HepG2 (cell line): ENCODE data around the gene AADACL4. TPM values are rescaled to one million over a fixed set of nuclear protein-coding genes. Genes with fewer than 3 reads are reported as not detected.

Source experiments
- AGO1 ChIP-seq: fragments of 200-400 bp; formaldehyde crosslinking; IDR thresholded peaks from 2 replicates; pipeline ENCODE4 v1.6.1; 2017; ENCODE audit warnings: mild to moderate bottlenecking, low read depth, low read length, moderate library complexity; ENCODE audit not compliant: poor library complexity, severe bottlenecking
- BRCA1 ChIP-seq: sonication (generic); formaldehyde crosslinking; IDR thresholded peaks from 2 replicates; pipeline ENCODE4 v1.4.0; 2020; ENCODE audit warnings: missing genetic modification reagents
- CENPX ChIP-seq: sonication (generic); formaldehyde crosslinking; IDR thresholded peaks from 2 replicates; pipeline ENCODE4 v1.9.0; 2021; ENCODE audit warnings: mild to moderate bottlenecking, missing genetic modification reagents, moderate library complexity
- ELF1 ChIP-seq: sonication (generic); formaldehyde crosslinking; IDR thresholded peaks from 2 replicates; pipeline ENCODE4 v1.4.0; 2020; ENCODE audit warnings: missing genetic modification reagents
- FOSL1 ChIP-seq: sonication (generic); formaldehyde crosslinking; IDR thresholded peaks from 2 replicates; pipeline ENCODE4 v1.9.0; 2021; ENCODE audit warnings: missing genetic modification reagents, borderline replicate concordance
- GPN1 ChIP-seq: sonication (generic); formaldehyde crosslinking; IDR thresholded peaks from 2 replicates; pipeline ENCODE4 v1.5.1; 2020; ENCODE audit warnings: missing genetic modification reagents, borderline replicate concordance
- NFAT5 ChIP-seq: sonication (generic); formaldehyde crosslinking; IDR thresholded peaks from 2 replicates; pipeline ENCODE4 v1.4.0; 2020; ENCODE audit warnings: missing genetic modification reagents
- NR3C1 ChIP-seq: sonication (generic); formaldehyde crosslinking; IDR thresholded peaks from 2 replicates; pipeline ENCODE4 v1.4.0; 2020; ENCODE audit warnings: missing genetic modification reagents
- POLR2AphosphoS5 ChIP-seq: IDR thresholded peaks from 2 replicates; pipeline ENCODE4 v1.6.1; 2012; ENCODE audit warnings: low read depth, low read length
- RFX3 ChIP-seq: IDR thresholded peaks from 2 replicates; pipeline ENCODE4 v1.6.1; 2016; ENCODE audit warnings: missing biosample characterization, missing genetic modification reagents
- RXRA ChIP-seq: sonication (generic); formaldehyde crosslinking; IDR thresholded peaks from 2 replicates; pipeline ENCODE4 v1.5.1; 2020; ENCODE audit warnings: missing genetic modification reagents
- SNAI1 ChIP-seq: sonication (generic); formaldehyde crosslinking; IDR thresholded peaks from 2 replicates; pipeline ENCODE4 v1.5.0; 2020; ENCODE audit warnings: mild to moderate bottlenecking, missing genetic modification reagents, borderline replicate concordance
- SOX5 ChIP-seq: IDR thresholded peaks from 2 replicates; pipeline ENCODE4 v1.6.1; 2016; ENCODE audit warnings: borderline replicate concordance
- U2AF1 ChIP-seq: fragments of 200-400 bp; formaldehyde crosslinking; optimal IDR thresholded peaks from 2 replicates; pipeline ENCODE3; 2017; ENCODE audit warnings: mild to moderate bottlenecking, low read depth, low read length
- WIZ ChIP-seq: sonication (generic); formaldehyde crosslinking; IDR thresholded peaks from 2 replicates; pipeline ENCODE4 v1.5.1; 2020; ENCODE audit warnings: mild to moderate bottlenecking, missing genetic modification reagents
- ZNF12 ChIP-seq: sonication (generic); formaldehyde crosslinking; IDR thresholded peaks from 2 replicates; pipeline ENCODE4 v1.5.0; 2020; ENCODE audit warnings: missing genetic modification reagents
- ZNF124 ChIP-seq: sonication (generic); formaldehyde crosslinking; IDR thresholded peaks from 2 replicates; pipeline ENCODE4 v1.4.0; 2020; ENCODE audit warnings: missing genetic modification reagents
- ZNF143 ChIP-seq: sonication (generic); formaldehyde crosslinking; IDR thresholded peaks from 2 replicates; pipeline ENCODE4 v1.4.0; 2020; ENCODE audit warnings: missing genetic modification reagents
- ZNF232 ChIP-seq: sonication (generic); formaldehyde crosslinking; IDR thresholded peaks from 2 replicates; pipeline ENCODE4 v1.4.0; 2020; ENCODE audit warnings: missing genetic modification reagents, borderline replicate concordance
- ZNF652 ChIP-seq: IDR thresholded peaks from 2 replicates; pipeline ENCODE4 v1.6.1; 2016; ENCODE audit warnings: low read depth, borderline replicate concordance
- ZNF749 ChIP-seq: sonication (generic); formaldehyde crosslinking; IDR thresholded peaks from 2 replicates; pipeline ENCODE4 v1.8.0; 2022; ENCODE audit warnings: mild to moderate bottlenecking, missing genetic modification reagents, moderate library complexity, borderline replicate concordance
- polyA plus RNA-seq, 8 experiments: library from polyadenylated mRNA; depleted of rRNA in 3 of 8; stranded (reverse) in 7 of 8; unstranded in 1 of 8; fragments of >200 nt; fragmentation: Illumina TruSeq in 4 of 8; extraction: Trizol in 4 of 8; gene quantifications; 2 replicates each; pipeline versions ENCODE4 v1.2.1 to v1.2.3, GENCODE V29; 2011 to 2016; ENCODE audit warnings: low read depth in 4 of 8, missing spikeins in 1 of 8, mixed read lengths in 1 of 8; ENCODE audit not compliant: insufficient read depth in 1 of 8
- total RNA-seq, 5 experiments: library from RNA; depleted of rRNA; stranded (reverse); fragments of >200 nt; fragmentation: Illumina TruSeq; extraction: Trizol; gene quantifications; 2 replicates each; pipeline ENCODE4 v1.2.3, GENCODE V29; 2016; ENCODE audit warnings: low read depth in 1 of 5
- TF ChIP-seq, protein P1 (sequence below): sonication (generic); formaldehyde crosslinking; IDR thresholded peaks from 2 replicates; pipeline ENCODE4 v1.4.0; 2020; ENCODE audit warnings: missing genetic modification reagents
- TF ChIP-seq, protein P2 (sequence below): sonication (generic); formaldehyde crosslinking; IDR thresholded peaks from 2 replicates; pipeline ENCODE4 v1.4.0; 2020; ENCODE audit warnings: missing genetic modification reagents

The AADACL4 gene
- total and polyA plus RNA-seq, 2 of the 13 experiments (the other 11 are each of a cell fraction or from before 2014, with no cell fraction given), result not detected

GRCh38 chr1:12617901-12618660, 25.8 kb upstream of the AADACL4 start, which contains the start of gene DHRS3 (continued):
- TF ChIP-seq ZNF143 (CRISPR knock-in tag) (no peak), CENPX (CRISPR knock-in tag) (no peak), POLR2AphosphoS5 (peak; percentile 58; the same call in 1 of the 2 replicates), FOSL1 (CRISPR knock-in tag) (0 out of 2 replicates have a peak, but pooled peaks have one; percentile 37), NR3C1 (CRISPR knock-in tag) (no peak), AGO1 (peak; percentile 51), GPN1 (CRISPR knock-in tag) (no peak), ZNF232 (CRISPR knock-in tag) (peak; percentile 22; the same call in 1 of the 2 replicates), ZNF749 (CRISPR knock-in tag) (0 out of 2 replicates have a peak, but pooled peaks have one; percentile 9), BRCA1 (no peak), RFX3 (CRISPR knock-in tag) (no peak), ZNF124 (CRISPR knock-in tag) (no peak), NFAT5 (CRISPR knock-in tag) (0 out of 2 replicates have a peak, but pooled peaks have one; percentile 2), WIZ (CRISPR knock-in tag) (no peak), ZNF652 (CRISPR knock-in tag) (no peak; the same call in 1 of the 2 replicates), RXRA (CRISPR knock-in tag) (peak; percentile 75), SOX5 (CRISPR knock-in tag) (peak; percentile 29; the same call in 1 of the 2 replicates), ELF1 (CRISPR knock-in tag) (peak; percentile 39; the same call in 1 of the 2 replicates), SNAI1 (0 out of 2 replicates have a peak, but pooled peaks have one; percentile 60), ZNF12 (CRISPR knock-in tag) (0 out of 2 replicates have a peak, but pooled peaks have one; percentile 9), U2AF1 (peak; percentile 93)
- TF ChIP-seq, protein P1, sequence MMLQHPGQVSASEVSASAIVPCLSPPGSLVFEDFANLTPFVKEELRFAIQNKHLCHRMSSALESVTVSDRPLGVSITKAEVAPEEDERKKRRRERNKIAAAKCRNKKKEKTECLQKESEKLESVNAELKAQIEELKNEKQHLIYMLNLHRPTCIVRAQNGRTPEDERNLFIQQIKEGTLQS (CRISPR knock-in tag), result no peak
- TF ChIP-seq, protein P2, sequence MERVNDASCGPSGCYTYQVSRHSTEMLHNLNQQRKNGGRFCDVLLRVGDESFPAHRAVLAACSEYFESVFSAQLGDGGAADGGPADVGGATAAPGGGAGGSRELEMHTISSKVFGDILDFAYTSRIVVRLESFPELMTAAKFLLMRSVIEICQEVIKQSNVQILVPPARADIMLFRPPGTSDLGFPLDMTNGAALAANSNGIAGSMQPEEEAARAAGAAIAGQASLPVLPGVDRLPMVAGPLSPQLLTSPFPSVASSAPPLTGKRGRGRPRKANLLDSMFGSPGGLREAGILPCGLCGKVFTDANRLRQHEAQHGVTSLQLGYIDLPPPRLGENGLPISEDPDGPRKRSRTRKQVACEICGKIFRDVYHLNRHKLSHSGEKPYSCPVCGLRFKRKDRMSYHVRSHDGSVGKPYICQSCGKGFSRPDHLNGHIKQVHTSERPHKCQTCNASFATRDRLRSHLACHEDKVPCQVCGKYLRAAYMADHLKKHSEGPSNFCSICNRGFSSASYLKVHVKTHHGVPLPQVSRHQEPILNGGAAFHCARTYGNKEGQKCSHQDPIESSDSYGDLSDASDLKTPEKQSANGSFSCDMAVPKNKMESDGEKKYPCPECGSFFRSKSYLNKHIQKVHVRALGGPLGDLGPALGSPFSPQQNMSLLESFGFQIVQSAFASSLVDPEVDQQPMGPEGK, result peak; percentile 24; the same call in 1 of the 2 replicates
